ENCODE measurements around the gene FBXL14.

FBXL14 gene, protein sequence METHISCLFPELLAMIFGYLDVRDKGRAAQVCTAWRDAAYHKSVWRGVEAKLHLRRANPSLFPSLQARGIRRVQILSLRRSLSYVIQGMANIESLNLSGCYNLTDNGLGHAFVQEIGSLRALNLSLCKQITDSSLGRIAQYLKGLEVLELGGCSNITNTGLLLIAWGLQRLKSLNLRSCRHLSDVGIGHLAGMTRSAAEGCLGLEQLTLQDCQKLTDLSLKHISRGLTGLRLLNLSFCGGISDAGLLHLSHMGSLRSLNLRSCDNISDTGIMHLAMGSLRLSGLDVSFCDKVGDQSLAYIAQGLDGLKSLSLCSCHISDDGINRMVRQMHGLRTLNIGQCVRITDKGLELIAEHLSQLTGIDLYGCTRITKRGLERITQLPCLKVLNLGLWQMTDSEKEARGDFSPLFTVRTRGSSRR

DNA sequence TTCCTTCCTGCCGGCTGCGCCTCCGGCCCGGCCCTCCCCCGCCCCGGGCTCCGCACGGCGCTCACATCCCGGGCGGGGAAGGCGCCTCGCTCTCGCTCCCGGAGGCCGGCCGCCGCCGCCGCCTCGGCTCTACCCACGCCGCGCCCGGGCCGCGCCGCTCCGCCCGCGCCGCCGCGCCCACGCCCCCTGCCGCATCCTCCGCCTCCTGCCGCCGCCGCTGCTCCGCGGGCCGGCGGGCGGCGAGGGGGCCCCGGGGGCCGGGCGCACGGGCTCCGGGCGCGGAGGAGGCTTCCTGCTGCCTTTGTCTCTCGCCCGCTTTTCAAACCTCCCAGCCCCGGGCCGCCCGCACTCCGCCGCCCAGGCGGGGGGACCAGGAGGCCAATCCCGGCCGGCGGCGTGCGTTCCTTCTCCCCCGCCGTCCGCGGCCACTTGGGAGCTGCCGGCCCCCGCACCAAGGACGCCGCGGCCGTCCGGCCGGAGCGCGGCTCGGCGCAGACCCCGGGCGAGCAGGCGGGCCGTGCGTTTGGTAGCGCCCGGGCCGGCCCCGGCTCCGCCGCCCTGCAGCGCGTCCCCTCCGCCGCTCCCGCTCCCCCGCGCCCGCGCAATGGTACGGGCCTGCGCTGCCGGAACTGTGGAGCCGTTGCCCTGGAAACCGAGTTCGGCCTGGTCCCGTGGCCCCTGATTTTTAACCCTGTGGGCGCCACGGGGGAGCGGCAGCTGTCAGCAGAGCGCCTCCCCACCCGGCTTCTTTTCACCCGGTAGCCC, at the start of gene FBXL14:
FBXL14 (minus strand) TSS at position 321 of the 765 bp plus-strand sequence. CDS start 515 bp downstream, outside the sequence.
- peak within 1 kb of the TSS; percentile 97 for H3K27ac ChIP-seq (ENCODE audit: extremely low read depth, low read depth, low read length)
- peak within 1 kb of the TSS; percentile 78 for H3K4me3 ChIP-seq (ENCODE audit: low read depth, low read length)
- ChIA-PET CTCF (interaction anchor here (1.0 to 2.8 kb wide), 2 partner anchors 8 to 201 kb away, joined by 3 to 17 read pairs; no protein-coding TSS in a partner anchor), POLR2A (interaction anchor here (0.6 to 3.3 kb wide), 3 partner anchors 11 to 645 kb away, joined by 4 to 22 read pairs (median 5); partner anchors contain the start of gene RAD52)
- peaks cover 0 to 6% of the 10 kb centered on the region in 2 experiments; a peak in 1 of 3 replicates for H3K36me3 ChIP-seq (ENCODE audit: control insufficient read depth in 2 of 2, insufficient read depth in 1 of 2, low read length in 2 of 2)
- no peaks in the 10 kb centered on the region for H3K9me3 ChIP-seq (ENCODE audit: control insufficient read depth, insufficient read depth, low read depth, low read length)
- peaks cover 18% of the 10 kb centered on the region for H3K4me1 ChIP-seq (ENCODE audit: control insufficient read depth, insufficient read depth, low read length)
- 0 out of 2 replicates have a peak, but pooled peaks have one; percentile 69 for TF ChIP-seq ZNF561 (tag by site-specific recombination; IDR thresholded peaks at IDR 0.05; ENCODE audit: borderline replicate concordance)
- 0 out of 2 replicates have a peak, but pooled peaks have one; percentile 20 for TF ChIP-seq ZNF596 (tag by site-specific recombination; IDR thresholded peaks at IDR 0.05)
- TF ChIP-seq SP7 (tag by site-specific recombination; IDR thresholded peaks at IDR 0.05), result peak; percentile 70; the same call in 1 of the 2 replicates
- TF ChIP-seq ZNF76 (tag by site-specific recombination; IDR thresholded peaks at IDR 0.05; ENCODE audit: borderline replicate concordance, low read depth), result peak; percentile 23; the same call in 1 of the 2 replicates
- TF ChIP-seq ZNF394 (tag by site-specific recombination; IDR thresholded peaks at IDR 0.05; ENCODE audit: borderline replicate concordance), result no peak
- peak; percentile 37; the same call in 1 of the 2 replicates for TF ChIP-seq ZNF600 (tag by site-specific recombination; IDR thresholded peaks at IDR 0.05)
- 0 out of 2 replicates have a peak, but pooled peaks have one; percentile 31 for TF ChIP-seq ZNF324 (tag by site-specific recombination; IDR thresholded peaks at IDR 0.05)
- TF ChIP-seq, protein P1, sequence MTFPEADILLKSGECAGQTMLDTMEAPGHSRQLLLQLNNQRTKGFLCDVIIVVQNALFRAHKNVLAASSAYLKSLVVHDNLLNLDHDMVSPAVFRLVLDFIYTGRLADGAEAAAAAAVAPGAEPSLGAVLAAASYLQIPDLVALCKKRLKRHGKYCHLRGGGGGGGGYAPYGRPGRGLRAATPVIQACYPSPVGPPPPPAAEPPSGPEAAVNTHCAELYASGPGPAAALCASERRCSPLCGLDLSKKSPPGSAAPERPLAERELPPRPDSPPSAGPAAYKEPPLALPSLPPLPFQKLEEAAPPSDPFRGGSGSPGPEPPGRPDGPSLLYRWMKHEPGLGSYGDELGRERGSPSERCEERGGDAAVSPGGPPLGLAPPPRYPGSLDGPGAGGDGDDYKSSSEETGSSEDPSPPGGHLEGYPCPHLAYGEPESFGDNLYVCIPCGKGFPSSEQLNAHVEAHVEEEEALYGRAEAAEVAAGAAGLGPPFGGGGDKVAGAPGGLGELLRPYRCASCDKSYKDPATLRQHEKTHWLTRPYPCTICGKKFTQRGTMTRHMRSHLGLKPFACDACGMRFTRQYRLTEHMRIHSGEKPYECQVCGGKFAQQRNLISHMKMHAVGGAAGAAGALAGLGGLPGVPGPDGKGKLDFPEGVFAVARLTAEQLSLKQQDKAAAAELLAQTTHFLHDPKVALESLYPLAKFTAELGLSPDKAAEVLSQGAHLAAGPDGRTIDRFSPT (tag by site-specific recombination; IDR thresholded peaks at IDR 0.05), result no peak
- TF ChIP-seq ZNF202 (tag by site-specific recombination; IDR thresholded peaks at IDR 0.05; ENCODE audit: borderline replicate concordance), result no peak
- TF ChIP-seq KLF8 (tag by site-specific recombination; IDR thresholded peaks at IDR 0.05), result peak; percentile 39; the same call in 1 of the 2 replicates
- no peak for TF ChIP-seq ZNF184 (tag by site-specific recombination; IDR thresholded peaks at IDR 0.05)
- peak; percentile 5; the same call in 1 of the 2 replicates for TF ChIP-seq ZFHX2 (tag by site-specific recombination; conservative IDR thresholded peaks at IDR 0.05)
- no peak for TF ChIP-seq ZNF140 (tag by site-specific recombination; IDR thresholded peaks at IDR 0.05)
- no peak for TF ChIP-seq ZNF433 (tag by site-specific recombination; IDR thresholded peaks at IDR 0.05; ENCODE audit: low read depth)
- TF ChIP-seq, protein P2, sequence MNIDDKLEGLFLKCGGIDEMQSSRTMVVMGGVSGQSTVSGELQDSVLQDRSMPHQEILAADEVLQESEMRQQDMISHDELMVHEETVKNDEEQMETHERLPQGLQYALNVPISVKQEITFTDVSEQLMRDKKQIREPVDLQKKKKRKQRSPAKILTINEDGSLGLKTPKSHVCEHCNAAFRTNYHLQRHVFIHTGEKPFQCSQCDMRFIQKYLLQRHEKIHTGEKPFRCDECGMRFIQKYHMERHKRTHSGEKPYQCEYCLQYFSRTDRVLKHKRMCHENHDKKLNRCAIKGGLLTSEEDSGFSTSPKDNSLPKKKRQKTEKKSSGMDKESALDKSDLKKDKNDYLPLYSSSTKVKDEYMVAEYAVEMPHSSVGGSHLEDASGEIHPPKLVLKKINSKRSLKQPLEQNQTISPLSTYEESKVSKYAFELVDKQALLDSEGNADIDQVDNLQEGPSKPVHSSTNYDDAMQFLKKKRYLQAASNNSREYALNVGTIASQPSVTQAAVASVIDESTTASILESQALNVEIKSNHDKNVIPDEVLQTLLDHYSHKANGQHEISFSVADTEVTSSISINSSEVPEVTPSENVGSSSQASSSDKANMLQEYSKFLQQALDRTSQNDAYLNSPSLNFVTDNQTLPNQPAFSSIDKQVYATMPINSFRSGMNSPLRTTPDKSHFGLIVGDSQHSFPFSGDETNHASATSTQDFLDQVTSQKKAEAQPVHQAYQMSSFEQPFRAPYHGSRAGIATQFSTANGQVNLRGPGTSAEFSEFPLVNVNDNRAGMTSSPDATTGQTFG (tag by site-specific recombination; IDR thresholded peaks at IDR 0.05; ENCODE audit: borderline replicate concordance), result no peak
- TF ChIP-seq GLIS2 (tag by site-specific recombination; IDR thresholded peaks at IDR 0.05), result peak; percentile 80
- no peak for TF ChIP-seq ZNF777 (tag by site-specific recombination; IDR thresholded peaks at IDR 0.05; ENCODE audit: borderline replicate concordance)
- peak; percentile 18; the same call in 1 of the 2 replicates for TF ChIP-seq GLIS1 (tag by site-specific recombination; IDR thresholded peaks at IDR 0.05)
- peak; percentile 77; the same call in 1 of the 2 replicates for TF ChIP-seq ZNF660 (tag by site-specific recombination; IDR thresholded peaks at IDR 0.05)
- peak; percentile 63; the same call in 1 of the 2 replicates for TF ChIP-seq OSR2 (tag by site-specific recombination; IDR thresholded peaks at IDR 0.05)
- TF ChIP-seq ZNF10 (tag by site-specific recombination; IDR thresholded peaks at IDR 0.05), result 0 out of 2 replicates have a peak, but pooled peaks have one; percentile 37
- peak; percentile 81; the same call in 1 of the 2 replicates for TF ChIP-seq ZNF626 (tag by site-specific recombination; IDR thresholded peaks at IDR 0.05)
- TF ChIP-seq, protein P3, sequence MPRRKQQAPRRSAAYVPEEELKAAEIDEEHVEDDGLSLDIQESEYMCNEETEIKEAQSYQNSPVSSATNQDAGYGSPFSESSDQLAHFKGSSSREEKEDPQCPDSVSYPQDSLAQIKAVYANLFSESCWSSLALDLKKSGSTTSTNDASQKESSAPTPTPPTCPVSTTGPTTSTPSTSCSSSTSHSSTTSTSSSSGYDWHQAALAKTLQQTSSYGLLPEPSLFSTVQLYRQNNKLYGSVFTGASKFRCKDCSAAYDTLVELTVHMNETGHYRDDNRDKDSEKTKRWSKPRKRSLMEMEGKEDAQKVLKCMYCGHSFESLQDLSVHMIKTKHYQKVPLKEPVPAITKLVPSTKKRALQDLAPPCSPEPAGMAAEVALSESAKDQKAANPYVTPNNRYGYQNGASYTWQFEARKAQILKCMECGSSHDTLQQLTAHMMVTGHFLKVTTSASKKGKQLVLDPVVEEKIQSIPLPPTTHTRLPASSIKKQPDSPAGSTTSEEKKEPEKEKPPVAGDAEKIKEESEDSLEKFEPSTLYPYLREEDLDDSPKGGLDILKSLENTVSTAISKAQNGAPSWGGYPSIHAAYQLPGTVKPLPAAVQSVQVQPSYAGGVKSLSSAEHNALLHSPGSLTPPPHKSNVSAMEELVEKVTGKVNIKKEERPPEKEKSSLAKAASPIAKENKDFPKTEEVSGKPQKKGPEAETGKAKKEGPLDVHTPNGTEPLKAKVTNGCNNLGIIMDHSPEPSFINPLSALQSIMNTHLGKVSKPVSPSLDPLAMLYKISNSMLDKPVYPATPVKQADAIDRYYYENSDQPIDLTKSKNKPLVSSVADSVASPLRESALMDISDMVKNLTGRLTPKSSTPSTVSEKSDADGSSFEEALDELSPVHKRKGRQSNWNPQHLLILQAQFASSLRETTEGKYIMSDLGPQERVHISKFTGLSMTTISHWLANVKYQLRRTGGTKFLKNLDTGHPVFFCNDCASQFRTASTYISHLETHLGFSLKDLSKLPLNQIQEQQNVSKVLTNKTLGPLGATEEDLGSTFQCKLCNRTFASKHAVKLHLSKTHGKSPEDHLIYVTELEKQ (tag by site-specific recombination; IDR thresholded peaks at IDR 0.05; ENCODE audit: borderline replicate concordance), result peak; percentile 12; the same call in 1 of the 2 replicates
- TF ChIP-seq SCRT1 (tag by site-specific recombination; IDR thresholded peaks at IDR 0.05; ENCODE audit: borderline replicate concordance), result no peak
- no peak for TF ChIP-seq ZNF548 (tag by site-specific recombination; IDR thresholded peaks at IDR 0.05)
